Ishikawa (cell line): ENCODE results near the gene CSNK2B.

Experiments used
- CEBPB ChIP-seq: IDR thresholded peaks from 2 replicates; pipeline ENCODE4 v1.6.1; 2012
- CREB1 ChIP-seq: IDR thresholded peaks from 2 replicates; pipeline ENCODE4 v1.6.1; 2012; ENCODE audit warnings: low read depth
- EGR1 ChIP-seq: IDR thresholded peaks from 2 replicates; pipeline ENCODE4 v1.6.1; 2012
- EP300 ChIP-seq: IDR thresholded peaks from 2 replicates; pipeline ENCODE4 v1.6.1; 2012; ENCODE audit warnings: borderline replicate concordance
- FOXM1 ChIP-seq: IDR thresholded peaks from 2 replicates; pipeline ENCODE4 v1.6.1; 2012; ENCODE audit warnings: low read depth, borderline replicate concordance
- NFIC ChIP-seq: IDR thresholded peaks from 2 replicates; pipeline ENCODE4 v1.6.1; 2012
- RAD21 ChIP-seq: IDR thresholded peaks from 2 replicates; pipeline ENCODE4 v1.6.1; 2012; ENCODE audit warnings: low read depth
- TAF1 ChIP-seq: IDR thresholded peaks from 2 replicates; pipeline ENCODE4 v1.6.1; 2012; ENCODE audit warnings: low read depth, mild to moderate bottlenecking
- TCF12 ChIP-seq: IDR thresholded peaks from 2 replicates; pipeline ENCODE4 v1.6.1; 2012; ENCODE audit warnings: low read depth
- TEAD4 ChIP-seq: IDR thresholded peaks from 2 replicates; pipeline ENCODE4 v1.6.1; 2012
- YY1 ChIP-seq: IDR thresholded peaks from 2 replicates; pipeline ENCODE4 v1.6.1; 2012; ENCODE audit warnings: low read depth
- ZBTB7A ChIP-seq: IDR thresholded peaks from 2 replicates; pipeline ENCODE4 v1.6.1; 2012; ENCODE audit warnings: low read depth
- TF ChIP-seq, protein P1 (sequence below): IDR thresholded peaks from 2 replicates; pipeline ENCODE4 v1.6.1; 2012; ENCODE audit warnings: low read depth, mild to moderate bottlenecking
- TF ChIP-seq, protein P2 (sequence below): IDR thresholded peaks from 2 replicates; pipeline ENCODE4 v1.6.1; 2012
- TF ChIP-seq, protein P3 (sequence below): IDR thresholded peaks from 2 replicates; pipeline ENCODE4 v1.6.1; 2012

Gene CSNK2B

DNA sequence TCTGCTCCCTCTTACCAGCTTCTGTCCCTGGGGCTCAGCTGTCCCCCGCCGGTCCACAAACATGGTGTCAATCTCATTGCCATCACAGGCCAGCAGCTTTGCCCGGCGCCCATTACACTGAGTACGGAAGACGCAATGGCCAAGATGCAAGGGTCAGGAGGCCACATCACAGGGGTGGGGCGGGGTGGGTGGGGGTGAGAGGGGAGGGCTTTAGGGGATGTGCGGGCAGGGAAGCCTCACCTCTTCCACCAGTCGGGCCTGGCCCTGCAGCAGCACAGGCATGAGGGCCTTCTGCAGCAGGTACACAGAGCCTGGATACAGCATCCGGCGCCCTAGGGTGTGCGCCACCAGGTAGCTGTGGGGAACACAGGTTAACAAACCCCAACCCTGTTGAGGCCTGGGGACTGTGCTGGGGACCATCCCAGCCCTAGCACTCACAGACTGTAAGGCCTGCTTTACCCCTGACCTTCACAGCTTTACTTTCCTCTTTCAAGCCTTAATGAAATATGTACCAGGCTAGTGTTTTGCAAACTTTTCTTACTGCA lies 25.8 kb downstream of the CSNK2B start:
- TF ChIP-seq TEAD4: no peak
- no peak for TF ChIP-seq YY1
- TF ChIP-seq, protein P1, sequence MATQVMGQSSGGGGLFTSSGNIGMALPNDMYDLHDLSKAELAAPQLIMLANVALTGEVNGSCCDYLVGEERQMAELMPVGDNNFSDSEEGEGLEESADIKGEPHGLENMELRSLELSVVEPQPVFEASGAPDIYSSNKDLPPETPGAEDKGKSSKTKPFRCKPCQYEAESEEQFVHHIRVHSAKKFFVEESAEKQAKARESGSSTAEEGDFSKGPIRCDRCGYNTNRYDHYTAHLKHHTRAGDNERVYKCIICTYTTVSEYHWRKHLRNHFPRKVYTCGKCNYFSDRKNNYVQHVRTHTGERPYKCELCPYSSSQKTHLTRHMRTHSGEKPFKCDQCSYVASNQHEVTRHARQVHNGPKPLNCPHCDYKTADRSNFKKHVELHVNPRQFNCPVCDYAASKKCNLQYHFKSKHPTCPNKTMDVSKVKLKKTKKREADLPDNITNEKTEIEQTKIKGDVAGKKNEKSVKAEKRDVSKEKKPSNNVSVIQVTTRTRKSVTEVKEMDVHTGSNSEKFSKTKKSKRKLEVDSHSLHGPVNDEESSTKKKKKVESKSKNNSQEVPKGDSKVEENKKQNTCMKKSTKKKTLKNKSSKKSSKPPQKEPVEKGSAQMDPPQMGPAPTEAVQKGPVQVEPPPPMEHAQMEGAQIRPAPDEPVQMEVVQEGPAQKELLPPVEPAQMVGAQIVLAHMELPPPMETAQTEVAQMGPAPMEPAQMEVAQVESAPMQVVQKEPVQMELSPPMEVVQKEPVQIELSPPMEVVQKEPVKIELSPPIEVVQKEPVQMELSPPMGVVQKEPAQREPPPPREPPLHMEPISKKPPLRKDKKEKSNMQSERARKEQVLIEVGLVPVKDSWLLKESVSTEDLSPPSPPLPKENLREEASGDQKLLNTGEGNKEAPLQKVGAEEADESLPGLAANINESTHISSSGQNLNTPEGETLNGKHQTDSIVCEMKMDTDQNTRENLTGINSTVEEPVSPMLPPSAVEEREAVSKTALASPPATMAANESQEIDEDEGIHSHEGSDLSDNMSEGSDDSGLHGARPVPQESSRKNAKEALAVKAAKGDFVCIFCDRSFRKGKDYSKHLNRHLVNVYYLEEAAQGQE: no peak
- no peak for TF ChIP-seq CREB1
- no peak for TF ChIP-seq RAD21
- no peak for TF ChIP-seq CEBPB
- TF ChIP-seq, protein P2, sequence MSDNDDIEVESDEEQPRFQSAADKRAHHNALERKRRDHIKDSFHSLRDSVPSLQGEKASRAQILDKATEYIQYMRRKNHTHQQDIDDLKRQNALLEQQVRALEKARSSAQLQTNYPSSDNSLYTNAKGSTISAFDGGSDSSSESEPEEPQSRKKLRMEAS: no peak
- TF ChIP-seq NFIC: no peak
- no peak for TF ChIP-seq FOXM1
- no peak for TF ChIP-seq EGR1
- TF ChIP-seq, protein P3, sequence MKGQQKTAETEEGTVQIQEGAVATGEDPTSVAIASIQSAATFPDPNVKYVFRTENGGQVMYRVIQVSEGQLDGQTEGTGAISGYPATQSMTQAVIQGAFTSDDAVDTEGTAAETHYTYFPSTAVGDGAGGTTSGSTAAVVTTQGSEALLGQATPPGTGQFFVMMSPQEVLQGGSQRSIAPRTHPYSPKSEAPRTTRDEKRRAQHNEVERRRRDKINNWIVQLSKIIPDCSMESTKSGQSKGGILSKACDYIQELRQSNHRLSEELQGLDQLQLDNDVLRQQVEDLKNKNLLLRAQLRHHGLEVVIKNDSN: no peak
- TF ChIP-seq EP300: no peak
- TF ChIP-seq TCF12: no peak
- TF ChIP-seq ZBTB7A: no peak

DNA sequence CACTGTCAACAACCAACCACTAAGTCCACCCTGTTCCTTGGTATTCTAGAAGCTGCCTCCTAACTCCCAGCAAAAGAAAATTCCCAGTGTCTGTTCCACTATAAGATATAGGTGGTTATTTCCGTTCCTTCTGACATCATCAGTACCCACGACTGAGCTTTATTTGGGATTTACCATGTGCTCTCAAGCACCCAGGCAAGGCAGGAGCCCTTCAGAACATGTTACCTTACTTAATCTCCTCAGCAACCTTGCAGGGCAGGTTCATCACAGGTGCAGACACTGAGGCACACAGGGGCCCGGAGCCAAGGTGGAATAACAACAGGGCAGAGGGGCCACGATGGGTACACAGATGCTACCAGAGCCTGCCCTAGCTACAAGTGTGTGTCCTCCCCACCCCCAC lies 26.5 kb downstream of the CSNK2B start:
- TF ChIP-seq EGR1 (no peak), FOXM1 (no peak), NFIC (no peak), TAF1 (no peak), TCF12 (no peak), EP300 (no peak), TEAD4 (no peak), CEBPB (no peak), CREB1 (no peak), ZBTB7A (no peak), YY1 (no peak), RAD21 (no peak)
- TF ChIP-seq, protein P2: no peak
- TF ChIP-seq, protein P1: no peak
- TF ChIP-seq, protein P3: no peak

DNA sequence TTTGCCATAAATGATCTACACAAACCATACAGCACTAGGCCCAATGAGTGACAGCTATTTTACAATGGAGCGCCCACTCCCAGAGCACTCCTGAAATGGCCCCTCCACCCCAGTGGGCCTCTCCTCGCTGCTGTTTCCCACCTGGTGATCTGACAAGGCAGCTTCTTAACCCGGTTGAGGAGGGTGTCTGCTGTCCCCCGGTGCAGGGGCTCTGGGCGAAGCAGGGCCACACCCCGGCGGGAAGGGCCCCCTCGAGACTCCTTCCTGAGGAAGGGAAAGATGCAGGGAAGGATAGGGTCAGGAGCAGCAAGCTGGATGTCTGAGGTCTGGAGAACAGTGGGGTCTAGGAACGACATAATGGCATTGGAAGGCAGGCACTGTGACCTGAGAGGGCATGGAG lies 27.0 kb downstream of the CSNK2B start:
- TF ChIP-seq CEBPB: no peak
- TF ChIP-seq, protein P1: no peak
- TF ChIP-seq TEAD4: no peak

DNA sequence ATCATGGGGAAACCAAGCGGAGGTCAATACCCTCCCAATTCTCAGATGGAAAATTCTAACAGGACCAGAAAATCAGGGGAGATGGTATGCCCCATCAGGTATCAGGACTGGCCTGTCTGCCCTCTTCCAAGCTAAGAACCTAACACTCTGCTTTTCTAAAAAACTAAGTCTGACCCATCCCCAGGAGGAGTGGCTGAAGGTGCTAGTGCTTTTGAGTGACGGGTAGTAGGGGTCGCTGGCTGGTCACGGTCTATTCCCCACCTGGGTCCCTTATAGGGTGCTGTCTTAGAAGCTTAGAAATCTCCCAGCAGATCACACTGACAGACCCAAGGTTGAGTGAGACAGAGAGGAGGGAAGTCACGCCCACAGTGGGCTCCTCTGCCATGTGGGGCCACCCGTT lies 27.7 kb downstream of the CSNK2B start:
- TF ChIP-seq TEAD4 (no peak), RAD21 (no peak), ZBTB7A (no peak), TCF12 (no peak), NFIC (no peak)
- TF ChIP-seq, protein P1: no peak
- TF ChIP-seq, protein P3: no peak
